ENCODE results near the gene LPCAT3. TPM values are rescaled to one million over a fixed set of nuclear protein-coding genes. Genes with fewer than 3 reads are reported as not detected.

Gene LPCAT3
- total RNA-seq, 1 experiment from 2014 or later: 19.2 TPM

DNA sequence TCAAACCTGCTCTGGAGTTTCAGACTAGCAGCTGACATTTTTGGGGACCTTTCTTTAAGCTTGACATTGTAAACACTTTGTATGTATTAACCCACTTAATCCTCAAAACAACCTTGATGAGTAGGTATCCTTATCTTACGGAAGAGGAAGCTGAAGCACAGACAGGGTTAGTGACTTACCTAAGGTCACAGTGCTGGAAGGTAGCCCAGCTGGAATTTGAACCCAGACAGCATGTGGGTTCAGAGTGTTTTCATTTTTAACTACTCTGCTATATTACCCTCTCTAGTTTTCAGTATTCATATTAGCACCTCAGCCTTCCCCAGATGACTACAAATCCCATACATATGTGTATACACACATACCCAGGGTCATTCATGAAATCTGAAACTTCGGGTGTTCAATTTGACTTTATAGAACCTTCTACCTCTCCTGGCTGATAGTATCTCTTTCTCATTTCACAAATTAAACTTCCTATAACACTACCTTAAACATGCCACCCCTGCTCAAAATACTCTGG lies 13.9 kb downstream of the LPCAT3 start:
- Histone ChIP-seq H3K4me3 (no peak overlapping the region), H3K27me3 (replicated peaks) (no peaks in the 10 kb centered on the region), H3K9me3 (replicated peaks) (no peaks in the 10 kb centered on the region), H3K27ac (no peak overlapping the region), H3K4me1 (replicated peaks) (no peaks in the 10 kb centered on the region), H3K36me3 (peaks cover 21% of the 10 kb centered on the region; the same call in 1 of the 2 replicates)
- no peak for DNase-seq (ENCODE audit: low read depth in 1 of 2, low spot score in 2 of 2)

DNA sequence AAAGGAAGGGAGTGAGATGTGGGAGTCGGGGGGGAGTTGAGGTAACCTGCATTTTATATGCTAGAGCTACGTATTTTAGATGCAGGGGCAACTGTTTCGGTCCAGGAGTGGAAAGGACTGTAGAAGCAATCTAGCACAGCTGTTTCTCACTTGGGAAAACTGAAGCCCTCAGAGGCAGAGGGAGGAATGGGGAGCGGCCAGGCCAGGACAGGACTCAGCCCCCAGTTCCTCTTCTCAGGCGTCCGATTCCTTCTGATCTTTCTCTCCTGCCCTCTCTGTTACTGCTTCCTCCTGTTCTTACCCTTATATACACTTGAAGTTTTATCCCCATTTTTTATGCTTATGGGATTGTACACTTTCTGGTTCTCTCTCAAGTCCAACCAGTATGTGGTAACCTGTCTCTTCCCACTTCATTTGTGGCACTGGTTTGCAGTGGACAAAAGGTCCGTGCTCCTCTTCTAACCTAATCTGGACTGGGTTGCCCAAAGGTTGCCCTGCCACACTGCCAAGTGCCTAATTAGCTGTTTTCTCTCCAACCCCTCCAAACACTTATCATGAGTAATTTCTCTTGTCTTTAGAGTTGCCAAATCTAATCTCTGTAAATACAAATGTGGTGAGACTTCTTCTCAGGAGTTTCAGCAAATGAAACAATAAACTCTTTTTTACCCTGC lies 16.2 kb downstream of the LPCAT3 start:
- DNase-seq (ENCODE audit: low read depth in 1 of 2, low spot score in 2 of 2): no peak
- no peak overlapping the region for H3K27ac ChIP-seq
- no peak overlapping the region for H3K4me3 ChIP-seq
- no peaks in the 10 kb centered on the region for H3K27me3 ChIP-seq (replicated peaks)
- peaks cover 29% of the 10 kb centered on the region for H3K36me3 ChIP-seq
- no peaks in the 10 kb centered on the region for H3K4me1 ChIP-seq (replicated peaks)
- H3K9me3 ChIP-seq (replicated peaks): no peaks in the 10 kb centered on the region

DNA sequence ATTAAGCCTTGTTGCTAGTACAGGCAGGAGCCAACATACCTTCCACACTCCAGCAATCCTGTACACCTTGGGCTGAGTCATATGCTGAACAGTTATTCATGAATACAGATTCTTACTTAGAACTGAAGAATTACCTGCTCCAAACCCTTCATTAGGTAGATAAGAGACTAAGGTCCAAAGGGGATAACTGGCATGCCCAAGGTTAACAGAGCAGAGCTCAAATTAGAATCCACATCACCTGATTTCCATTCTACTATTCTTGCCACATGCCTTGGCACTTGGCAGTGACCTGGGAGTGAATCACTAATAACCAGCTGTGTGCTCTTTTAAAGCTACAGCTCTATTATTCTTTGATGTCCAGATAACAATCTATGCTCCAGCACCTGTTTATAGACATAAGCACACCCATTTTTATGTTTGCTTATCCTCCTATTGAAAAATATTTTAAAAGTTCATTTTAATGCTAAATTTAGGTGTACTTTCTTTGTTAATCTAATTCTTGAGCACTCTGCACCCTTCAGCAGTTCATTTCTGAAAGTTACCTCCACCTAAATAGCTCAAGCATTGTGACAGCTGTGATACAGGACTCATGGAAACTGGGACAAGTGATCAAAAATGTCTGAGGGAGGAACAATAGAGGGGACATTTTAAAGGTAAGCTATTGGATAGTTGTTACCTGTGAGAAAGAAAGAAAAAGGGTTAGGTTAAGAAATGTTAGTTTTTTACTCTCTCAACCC lies 19.4 kb downstream of the LPCAT3 start:
- Histone ChIP-seq H3K36me3 (peaks cover 24% of the 10 kb centered on the region), H3K27me3 (replicated peaks) (no peaks in the 10 kb centered on the region), H3K4me3 (no peak overlapping the region), H3K27ac (no peak overlapping the region), H3K4me1 (replicated peaks) (no peaks in the 10 kb centered on the region), H3K9me3 (replicated peaks) (no peaks in the 10 kb centered on the region)
- no peak for DNase-seq (ENCODE audit: low read depth in 1 of 2, low spot score in 2 of 2)

DNA sequence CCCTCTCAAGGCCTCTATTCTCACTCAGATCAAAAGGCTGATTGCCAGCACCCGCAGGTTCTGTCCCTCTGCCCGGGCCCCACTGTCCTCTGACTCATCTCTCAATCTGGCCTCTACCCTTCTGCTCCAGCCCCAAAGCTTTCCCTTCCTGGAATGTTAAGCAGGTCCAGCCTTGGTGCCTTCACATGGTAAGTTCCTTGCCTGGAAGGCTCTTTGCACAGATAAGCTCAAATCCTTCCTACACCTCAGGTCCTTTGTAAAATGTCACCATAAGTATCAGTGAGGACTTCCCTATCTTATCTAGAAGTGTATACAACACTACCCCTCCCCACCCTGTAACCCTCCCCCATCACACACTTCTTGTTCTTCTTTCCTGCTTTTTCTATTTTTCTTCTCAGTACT lies 22.2 kb downstream of the LPCAT3 start:
- Histone ChIP-seq H3K27ac (no peak overlapping the region), H3K4me1 (replicated peaks) (no peaks in the 10 kb centered on the region), H3K36me3 (peaks cover 25% of the 10 kb centered on the region), H3K4me3 (no peak overlapping the region), H3K9me3 (replicated peaks) (no peaks in the 10 kb centered on the region), H3K27me3 (replicated peaks) (no peaks in the 10 kb centered on the region)
- peak in 1 of 2 experiments; percentile 18 for DNase-seq (ENCODE audit: low read depth in 1 of 2, low spot score in 2 of 2)

DNA sequence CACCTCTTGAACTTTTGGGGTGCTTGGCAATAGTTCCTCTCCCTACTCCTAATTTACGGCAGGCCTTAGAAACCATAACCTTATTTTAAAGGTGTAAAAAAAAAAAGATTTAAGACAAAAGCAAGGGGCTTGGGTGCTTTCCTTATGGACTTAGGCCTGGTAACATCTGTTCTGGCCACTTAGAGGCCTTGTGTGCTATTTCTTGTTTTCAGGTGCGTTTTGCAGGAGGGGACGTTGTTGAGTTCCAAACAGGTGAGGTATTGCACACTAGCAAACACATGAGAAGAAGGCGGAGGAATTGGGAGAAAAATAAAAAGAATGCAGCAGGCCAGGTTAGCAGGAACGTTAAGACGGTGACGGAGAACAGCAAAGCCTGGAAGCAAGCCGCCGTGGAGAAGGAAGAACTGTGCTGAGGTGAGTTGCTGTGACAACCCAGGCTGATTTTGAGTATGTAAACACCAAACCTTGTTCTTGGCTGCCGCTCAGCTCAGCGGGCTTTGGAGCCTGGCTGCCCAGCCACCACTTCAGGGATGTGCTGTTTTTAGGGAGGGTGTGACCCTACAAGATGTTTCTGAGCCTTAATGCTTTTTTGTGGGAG lies 30.2 kb downstream of the LPCAT3 start:
- Histone ChIP-seq H3K4me1 (replicated peaks) (no peaks in the 10 kb centered on the region), H3K27ac (no peak overlapping the region), H3K36me3 (peaks cover 30% of the 10 kb centered on the region), H3K9me3 (replicated peaks) (no peaks in the 10 kb centered on the region), H3K27me3 (replicated peaks) (no peaks in the 10 kb centered on the region), H3K4me3 (no peak overlapping the region)
- DNase-seq (ENCODE audit: low read depth in 1 of 2, low spot score in 2 of 2): no peak

DNA sequence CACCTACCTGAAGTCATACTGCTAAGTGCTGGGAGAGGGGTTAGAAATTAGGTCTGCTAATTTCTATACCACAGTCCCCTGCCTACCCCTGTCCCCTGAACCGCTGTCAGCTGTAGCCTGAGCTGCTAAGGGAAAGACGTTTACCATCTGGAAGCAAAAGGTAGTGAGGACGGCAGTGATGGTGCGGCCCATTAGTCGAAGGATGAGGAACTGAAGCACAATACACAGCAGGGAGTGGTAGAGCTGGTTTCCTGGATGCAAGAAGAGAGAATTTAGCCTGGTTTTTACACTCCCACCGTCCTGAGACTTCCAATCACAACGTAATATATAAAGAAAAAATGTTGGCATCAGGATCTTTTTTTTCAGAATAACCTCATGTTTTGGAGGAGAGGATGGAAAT lies 35.7 kb downstream of the LPCAT3 start:
- Histone ChIP-seq H3K4me3 (no peak overlapping the region), H3K27me3 (replicated peaks) (no peaks in the 10 kb centered on the region), H3K9me3 (replicated peaks) (no peaks in the 10 kb centered on the region), H3K4me1 (replicated peaks) (no peaks in the 10 kb centered on the region), H3K27ac (no peak overlapping the region), H3K36me3 (peaks cover 62% of the 10 kb centered on the region)
- DNase-seq (ENCODE audit: low read depth in 1 of 2, low spot score in 2 of 2): no peak

DNA sequence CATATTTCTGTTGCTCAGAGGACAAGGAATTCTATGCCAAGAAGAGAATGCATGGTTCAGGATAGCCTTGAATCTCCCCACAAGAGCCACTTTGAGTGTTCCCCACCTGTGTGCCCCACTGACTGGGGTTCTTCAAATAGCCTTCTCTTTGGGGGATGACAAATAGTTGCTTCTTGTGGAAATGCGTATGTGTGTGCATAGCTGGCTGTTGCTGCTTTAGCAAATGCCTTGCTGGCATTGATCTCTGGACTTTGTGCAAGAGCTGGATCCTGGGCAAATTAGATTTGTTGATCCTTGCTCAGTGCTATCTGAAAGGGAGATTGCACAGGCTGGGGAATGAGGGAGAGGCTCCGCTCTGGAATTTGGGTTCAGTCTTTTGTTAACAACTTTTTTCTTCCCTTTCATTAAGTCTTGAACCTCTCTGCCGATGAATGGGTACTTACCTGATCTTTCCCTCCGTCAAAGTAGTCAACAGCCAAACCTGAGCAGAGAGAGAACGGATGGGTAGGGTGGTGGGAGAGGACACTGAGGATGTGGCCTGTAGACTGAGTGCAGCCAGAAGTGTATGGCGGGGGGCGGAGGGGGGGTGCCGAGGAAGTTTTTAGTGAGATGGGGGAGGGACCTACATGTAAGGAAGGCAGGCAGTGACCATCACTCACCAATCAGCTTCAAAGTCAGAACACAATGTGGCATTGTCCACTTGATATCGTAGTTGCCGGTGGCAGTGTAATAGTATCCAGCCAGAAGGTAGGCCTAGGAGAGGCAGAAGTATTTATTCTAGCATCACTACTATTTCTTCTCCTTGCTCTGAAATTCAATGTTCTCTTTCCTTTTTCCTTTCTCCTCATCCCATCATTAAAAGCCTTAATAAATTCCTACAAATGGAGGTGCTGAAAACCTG lies 36.9 kb downstream of the LPCAT3 start:
- H3K4me3 ChIP-seq: no peak overlapping the region
- H3K36me3 ChIP-seq: peaks cover 68% of the 10 kb centered on the region
- no peaks in the 10 kb centered on the region for H3K9me3 ChIP-seq (replicated peaks)
- H3K27ac ChIP-seq: no peak overlapping the region
- DNase-seq (ENCODE audit: low read depth in 1 of 2, low spot score in 2 of 2): no peak
- no peaks in the 10 kb centered on the region for H3K4me1 ChIP-seq (replicated peaks)
- no peaks in the 10 kb centered on the region for H3K27me3 ChIP-seq (replicated peaks)

DNA sequence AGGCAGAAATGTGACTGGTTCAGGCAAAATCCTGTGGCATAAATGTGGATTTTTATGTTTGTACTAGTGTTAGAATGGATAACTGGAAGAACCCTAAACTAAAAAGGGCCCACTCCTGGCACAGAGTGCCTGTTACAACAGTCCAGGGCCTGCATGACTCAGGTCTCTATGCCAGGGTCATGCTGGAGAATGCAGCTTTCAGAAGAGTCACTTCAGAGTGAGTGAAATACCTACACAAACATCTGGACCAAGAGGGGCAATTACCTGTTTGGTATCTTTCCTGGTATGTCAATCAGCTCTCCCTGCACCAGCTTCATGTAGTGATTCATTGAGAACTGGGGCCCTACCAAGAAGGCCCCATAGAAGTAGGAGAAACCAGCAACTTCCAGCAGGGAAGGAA lies 37.5 kb downstream of the LPCAT3 start:
- Histone ChIP-seq H3K27ac (no peak overlapping the region), H3K4me1 (replicated peaks) (no peaks in the 10 kb centered on the region), H3K27me3 (replicated peaks) (no peaks in the 10 kb centered on the region), H3K4me3 (no peak overlapping the region), H3K9me3 (replicated peaks) (no peaks in the 10 kb centered on the region), H3K36me3 (peaks cover 75% of the 10 kb centered on the region)
- no peak for DNase-seq (ENCODE audit: low read depth in 1 of 2, low spot score in 2 of 2)

DNA sequence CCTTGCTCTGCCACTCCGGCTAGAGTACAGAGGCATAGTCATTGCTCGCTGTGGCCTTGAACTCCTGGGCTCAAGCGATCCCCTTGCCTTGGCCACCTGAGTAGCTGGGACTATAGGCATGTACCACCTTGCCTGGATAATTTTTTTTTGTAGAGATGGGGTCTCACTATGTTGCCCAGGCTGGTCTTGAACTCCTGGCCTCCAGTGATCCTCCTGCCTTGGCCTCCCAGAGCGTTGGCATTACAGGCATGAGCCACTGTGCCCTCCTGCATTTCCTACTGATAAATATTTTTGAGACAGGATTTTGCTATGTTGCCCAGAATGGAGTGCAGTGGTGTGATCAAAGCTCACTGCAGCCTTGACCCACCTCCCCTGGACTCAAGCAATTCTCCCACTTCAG lies 38.2 kb downstream of the LPCAT3 start:
- H3K36me3 ChIP-seq: peaks cover 81% of the 10 kb centered on the region
- H3K4me1 ChIP-seq (replicated peaks): no peaks in the 10 kb centered on the region
- no peaks in the 10 kb centered on the region for H3K27me3 ChIP-seq (replicated peaks)
- no peak overlapping the region for H3K27ac ChIP-seq
- H3K9me3 ChIP-seq (replicated peaks): no peaks in the 10 kb centered on the region
- H3K4me3 ChIP-seq: no peak overlapping the region
- no peak for DNase-seq (ENCODE audit: low read depth in 1 of 2, low spot score in 2 of 2)

DNA sequence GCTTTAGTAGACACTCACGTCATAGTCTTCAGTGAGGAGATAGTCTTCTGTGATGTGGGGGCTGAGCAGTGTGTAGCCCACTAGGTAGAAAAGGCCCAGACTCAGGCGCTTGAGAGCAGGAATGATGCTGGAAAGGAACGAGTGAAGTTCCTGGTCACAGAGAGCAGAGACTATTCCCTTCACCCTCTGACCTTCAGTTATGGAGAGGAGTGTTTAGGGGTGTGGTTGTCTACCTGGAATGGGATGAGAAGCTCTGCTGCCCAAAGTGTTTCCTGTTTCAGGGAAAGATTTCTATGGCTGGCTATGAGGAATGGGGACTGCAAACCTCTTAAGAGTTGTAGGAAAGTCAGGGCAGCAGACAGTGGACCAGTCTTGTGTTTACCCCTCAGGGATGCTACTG lies 38.8 kb downstream of the LPCAT3 start:
- no peak overlapping the region for H3K4me3 ChIP-seq

DNA sequence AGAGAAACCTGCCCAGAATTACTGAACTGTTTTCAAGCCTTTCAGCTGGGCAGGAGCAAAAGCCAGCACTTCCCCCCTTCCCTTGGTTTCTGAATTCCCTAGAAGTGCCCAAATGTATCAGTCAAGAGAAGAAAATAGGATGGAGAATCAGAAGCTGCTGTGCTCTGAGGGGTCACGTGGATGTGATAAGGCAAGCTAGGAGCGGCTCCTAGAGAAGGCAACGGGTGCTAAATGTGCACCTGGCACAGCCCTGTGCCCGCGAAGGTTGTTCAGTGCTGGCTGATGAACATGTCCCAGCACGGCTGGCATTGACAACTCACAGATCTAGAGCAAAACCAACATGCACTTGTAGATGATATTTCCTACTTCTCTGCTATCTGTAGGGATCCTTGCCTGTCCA lies 39.3 kb downstream of the LPCAT3 start:
- Histone ChIP-seq H3K4me3 (no peak overlapping the region), H3K4me1 (replicated peaks) (no peaks in the 10 kb centered on the region), H3K9me3 (replicated peaks) (no peaks in the 10 kb centered on the region), H3K36me3 (peaks cover 84% of the 10 kb centered on the region), H3K27ac (no peak overlapping the region), H3K27me3 (replicated peaks) (no peaks in the 10 kb centered on the region)
- no peak for DNase-seq (ENCODE audit: low read depth in 1 of 2, low spot score in 2 of 2)

More for the DNA sequence above, 38.8 kb downstream of the LPCAT3 start:
- Histone ChIP-seq H3K9me3 (replicated peaks) (no peaks in the 10 kb centered on the region), H3K36me3 (peaks cover 84% of the 10 kb centered on the region), H3K27me3 (replicated peaks) (no peaks in the 10 kb centered on the region), H3K27ac (no peak overlapping the region), H3K4me1 (replicated peaks) (no peaks in the 10 kb centered on the region)
- DNase-seq (ENCODE audit: low read depth in 1 of 2, low spot score in 2 of 2): no peak

DNA sequence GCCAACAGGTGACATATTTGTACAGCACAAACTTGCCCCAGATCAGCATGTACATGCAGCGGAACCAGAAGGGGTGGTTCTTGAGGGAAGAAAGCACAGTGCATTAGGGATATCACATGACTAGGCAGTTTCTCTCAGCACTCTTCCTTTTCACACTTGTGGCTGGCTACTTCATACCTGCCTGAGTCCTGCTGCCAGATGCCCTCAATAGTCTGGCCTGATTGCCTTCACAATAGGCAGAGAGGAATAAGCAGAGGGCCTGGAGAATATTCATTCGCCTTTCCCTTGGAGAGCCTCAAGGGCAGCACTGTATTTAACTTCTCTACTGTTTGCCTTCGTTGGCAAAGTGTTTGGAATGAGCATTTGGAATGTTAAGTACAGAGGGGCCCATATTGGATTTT lies 39.7 kb downstream of the LPCAT3 start:
- Histone ChIP-seq H3K9me3 (replicated peaks) (no peaks in the 10 kb centered on the region), H3K4me3 (no peak overlapping the region), H3K4me1 (replicated peaks) (no peaks in the 10 kb centered on the region), H3K36me3 (peaks cover 89% of the 10 kb centered on the region), H3K27me3 (replicated peaks) (no peaks in the 10 kb centered on the region), H3K27ac (no peak overlapping the region)
- no peak for DNase-seq (ENCODE audit: low read depth in 1 of 2, low spot score in 2 of 2)

DNA sequence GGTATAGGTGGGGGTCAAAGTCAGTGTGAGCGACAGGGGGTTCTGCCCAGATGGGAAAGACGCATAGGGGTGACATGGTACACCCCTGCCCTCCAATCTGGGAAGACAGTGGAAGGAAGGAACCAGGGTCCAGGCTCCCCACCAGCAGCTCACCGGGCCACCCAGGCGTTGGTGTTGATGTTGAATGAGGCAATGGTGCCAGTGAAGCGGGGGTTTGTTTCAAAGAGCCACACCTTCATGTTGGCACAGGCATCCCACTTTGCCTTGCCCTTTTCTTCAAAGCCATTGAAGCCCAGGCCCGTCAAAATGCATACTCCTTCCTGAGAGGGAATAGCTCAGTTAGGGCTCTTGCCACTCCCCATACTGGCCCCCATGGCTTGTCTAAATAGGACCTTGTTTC lies 40.1 kb downstream of the LPCAT3 start:
- Histone ChIP-seq H3K36me3 (peaks cover 92% of the 10 kb centered on the region), H3K27ac (no peak overlapping the region), H3K9me3 (replicated peaks) (no peaks in the 10 kb centered on the region), H3K4me1 (replicated peaks) (no peaks in the 10 kb centered on the region), H3K4me3 (no peak overlapping the region), H3K27me3 (replicated peaks) (no peaks in the 10 kb centered on the region)
- DNase-seq (ENCODE audit: low read depth in 1 of 2, low spot score in 2 of 2): no peak

Measured in SJSA1 (cell line).